ENCODE data around the gene PITHD1. TPM values are rescaled to one million over a fixed set of nuclear protein-coding genes. Genes with fewer than 3 reads are reported as not detected.

Gene PITHD1
- total RNA-seq, 1 experiment from 2014 or later = 78.9 TPM

DNA sequence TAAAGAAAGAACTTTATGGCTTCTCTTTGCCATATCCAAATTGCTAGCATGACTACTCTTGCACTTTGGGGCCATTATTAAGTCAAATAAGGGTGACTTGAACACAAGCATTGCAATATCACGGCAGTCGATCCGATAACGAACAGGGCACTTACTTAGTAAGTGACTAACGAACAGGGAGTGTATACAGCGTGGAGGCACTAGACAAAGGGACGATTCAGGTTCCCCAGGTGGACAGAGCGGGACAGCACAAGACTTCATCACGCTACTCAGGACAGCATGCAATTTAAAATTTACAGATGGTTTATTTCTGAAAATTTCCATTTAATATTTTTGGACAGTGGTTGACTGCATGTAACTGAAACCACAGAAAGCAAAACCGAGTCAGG, 5.4 kb upstream of the PITHD1 start:
- Histone ChIP-seq H3K9me3 (ENCODE audit: low read depth, low read length, poor library complexity, severe bottlenecking) (no peaks in the 10 kb centered on the region), H3K36me3 (ENCODE audit: insufficient read depth, low read length, poor library complexity, severe bottlenecking) (peaks cover 4% of the 10 kb centered on the region), H3K4me1 (ENCODE audit: insufficient read depth, low read length, poor library complexity, severe bottlenecking) (no peaks in the 10 kb centered on the region), H3K4me3 (ENCODE audit: low read depth, low read length, poor library complexity, severe bottlenecking) (no peak overlapping the region), H3K27ac (ENCODE audit: low read depth, low read length, poor library complexity, severe bottlenecking) (no peak overlapping the region), H3K27me3 (replicated peaks; ENCODE audit: insufficient read depth, low read depth, low read length, poor library complexity) (no peaks in the 10 kb centered on the region)
- intact Hi-C loops (cut with micrococcal nuclease; ENCODE audit: unreplicated experiment) = loop anchor here (2.0 kb wide), 1 partner anchor 144 kb away; no protein-coding TSS in a partner anchor
- ChIA-PET POLR2A (ENCODE audit: low non-redundant PET) (no interaction called here), CTCF (no interaction called here)
- TF ChIP-seq, protein P1, sequence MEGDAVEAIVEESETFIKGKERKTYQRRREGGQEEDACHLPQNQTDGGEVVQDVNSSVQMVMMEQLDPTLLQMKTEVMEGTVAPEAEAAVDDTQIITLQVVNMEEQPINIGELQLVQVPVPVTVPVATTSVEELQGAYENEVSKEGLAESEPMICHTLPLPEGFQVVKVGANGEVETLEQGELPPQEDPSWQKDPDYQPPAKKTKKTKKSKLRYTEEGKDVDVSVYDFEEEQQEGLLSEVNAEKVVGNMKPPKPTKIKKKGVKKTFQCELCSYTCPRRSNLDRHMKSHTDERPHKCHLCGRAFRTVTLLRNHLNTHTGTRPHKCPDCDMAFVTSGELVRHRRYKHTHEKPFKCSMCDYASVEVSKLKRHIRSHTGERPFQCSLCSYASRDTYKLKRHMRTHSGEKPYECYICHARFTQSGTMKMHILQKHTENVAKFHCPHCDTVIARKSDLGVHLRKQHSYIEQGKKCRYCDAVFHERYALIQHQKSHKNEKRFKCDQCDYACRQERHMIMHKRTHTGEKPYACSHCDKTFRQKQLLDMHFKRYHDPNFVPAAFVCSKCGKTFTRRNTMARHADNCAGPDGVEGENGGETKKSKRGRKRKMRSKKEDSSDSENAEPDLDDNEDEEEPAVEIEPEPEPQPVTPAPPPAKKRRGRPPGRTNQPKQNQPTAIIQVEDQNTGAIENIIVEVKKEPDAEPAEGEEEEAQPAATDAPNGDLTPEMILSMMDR (conservative IDR thresholded peaks at IDR 0.05; ENCODE audit: low read depth, low read length) = no peak
- TF ChIP-seq EZH2 (IDR thresholded peaks at IDR 0.05; ENCODE audit: borderline replicate concordance, low read depth, low read length, poor library complexity, severe bottlenecking) = no peak
- no peak for DNase-seq (ENCODE audit: low spot score)
- BruUV-seq (replicated peaks) = no TSS peak

DNA sequence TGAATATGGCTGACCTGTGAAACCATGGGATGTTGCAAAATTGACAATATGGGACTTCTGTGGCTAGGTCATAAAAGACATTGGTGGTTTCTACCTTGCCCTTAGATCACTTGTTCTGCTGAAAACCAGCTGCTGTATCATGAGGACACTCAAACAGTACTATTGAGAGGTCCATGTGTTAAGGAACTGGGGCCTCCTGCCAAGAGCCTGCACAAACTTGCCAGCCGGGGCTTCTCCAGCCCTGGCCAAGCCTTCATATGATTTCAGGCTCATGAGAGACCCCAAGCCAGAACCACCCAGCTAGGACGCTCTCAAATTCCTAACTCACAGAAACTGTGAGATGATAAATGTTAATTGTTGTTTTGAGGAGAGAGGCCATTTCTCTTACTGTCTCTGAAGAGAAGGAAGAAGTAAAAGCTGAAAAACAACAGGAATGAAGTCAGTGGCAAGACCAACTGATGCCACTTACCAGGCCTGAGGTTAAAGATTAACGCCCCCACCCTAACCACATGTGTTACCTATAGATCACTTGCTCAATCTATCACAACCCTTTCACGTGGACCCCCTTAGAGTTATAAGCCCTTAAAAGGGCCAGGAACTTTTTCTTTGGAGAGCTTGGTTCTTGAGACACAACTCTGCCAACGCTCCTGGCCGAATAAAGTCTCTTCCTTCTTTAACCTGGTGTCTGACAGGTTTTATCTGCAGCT, 3.9 kb upstream of the PITHD1 start:
- BruUV-seq (replicated peaks) = no TSS peak
- peaks cover 4% of the 10 kb centered on the region for H3K36me3 ChIP-seq (ENCODE audit: insufficient read depth, low read length, poor library complexity, severe bottlenecking)
- TF ChIP-seq, protein P1 (conservative IDR thresholded peaks at IDR 0.05; ENCODE audit: low read depth, low read length) = no peak
- TF ChIP-seq EZH2 (IDR thresholded peaks at IDR 0.05; ENCODE audit: borderline replicate concordance, low read depth, low read length, poor library complexity, severe bottlenecking) = no peak
- H3K4me3 ChIP-seq (ENCODE audit: low read depth, low read length, poor library complexity, severe bottlenecking) = no peak overlapping the region
- ChIA-PET CTCF (no interaction called here), POLR2A (ENCODE audit: low non-redundant PET) (interaction anchor here (0.6 kb wide), 1 partner anchor 9 kb away, joined by 13 read pairs; no protein-coding TSS in a partner anchor)
- H3K9me3 ChIP-seq (ENCODE audit: low read depth, low read length, poor library complexity, severe bottlenecking) = no peaks in the 10 kb centered on the region
- no peaks in the 10 kb centered on the region for H3K27me3 ChIP-seq (replicated peaks; ENCODE audit: insufficient read depth, low read depth, low read length, poor library complexity)
- DNase-seq (ENCODE audit: low spot score) = no peak
- H3K4me1 ChIP-seq (ENCODE audit: insufficient read depth, low read length, poor library complexity, severe bottlenecking) = peaks cover 4% of the 10 kb centered on the region
- H3K27ac ChIP-seq (ENCODE audit: low read depth, low read length, poor library complexity, severe bottlenecking) = no peak overlapping the region
- intact Hi-C loops (cut with micrococcal nuclease; ENCODE audit: unreplicated experiment) = no loop called here

DNA sequence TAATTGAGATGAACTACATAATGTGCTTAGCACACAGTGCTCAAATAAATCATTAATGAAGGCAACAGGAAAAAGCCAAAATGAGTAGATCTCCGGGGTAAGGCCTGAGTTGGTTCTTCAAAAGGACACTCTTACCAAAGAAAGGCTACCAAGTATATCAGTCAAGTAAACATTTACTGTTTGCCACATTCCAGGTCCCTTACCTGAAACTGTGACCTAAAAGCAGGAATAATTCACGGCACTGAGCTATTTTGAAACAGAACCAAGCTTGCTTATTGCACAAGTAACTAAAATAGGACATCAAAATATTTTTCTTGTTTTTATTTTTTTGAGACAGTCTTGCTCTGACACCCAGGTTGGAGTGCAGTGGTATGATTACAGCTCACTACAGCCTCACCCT, 2.0 kb upstream of the PITHD1 start:
- BruUV-seq (replicated peaks) = no TSS peak
- POLR2A ChIA-PET (ENCODE audit: low non-redundant PET) = no interaction called here
- TF ChIP-seq, protein P1 (conservative IDR thresholded peaks at IDR 0.05; ENCODE audit: low read depth, low read length) = no peak
- TF ChIP-seq EZH2 (IDR thresholded peaks at IDR 0.05; ENCODE audit: borderline replicate concordance, low read depth, low read length, poor library complexity, severe bottlenecking) = no peak
- no peaks in the 10 kb centered on the region for H3K27me3 ChIP-seq (replicated peaks; ENCODE audit: insufficient read depth, low read depth, low read length, poor library complexity)
- H3K4me1 ChIP-seq (ENCODE audit: insufficient read depth, low read length, poor library complexity, severe bottlenecking) = peaks cover 13% of the 10 kb centered on the region
- H3K9me3 ChIP-seq (ENCODE audit: low read depth, low read length, poor library complexity, severe bottlenecking) = no peaks in the 10 kb centered on the region
- H3K4me3 ChIP-seq (ENCODE audit: low read depth, low read length, poor library complexity, severe bottlenecking) = no peak overlapping the region
- intact Hi-C loops (cut with micrococcal nuclease; ENCODE audit: unreplicated experiment) = no loop called here
- CTCF ChIA-PET = interaction anchor here (0.6 kb wide), 1 partner anchor 10 kb away, joined by 7 read pairs; no protein-coding TSS in a partner anchor
- no peak overlapping the region for H3K27ac ChIP-seq (ENCODE audit: low read depth, low read length, poor library complexity, severe bottlenecking)
- H3K36me3 ChIP-seq (ENCODE audit: insufficient read depth, low read length, poor library complexity, severe bottlenecking) = peaks cover 11% of the 10 kb centered on the region
- no peak for DNase-seq (ENCODE audit: low spot score)
